Stimulated activated memory B cell treated with anti-CD40 and anti-IgM and Interleukin-4, amounts not matched to agents 10 μg/mL and 1 μg/mL and 100 μg/mL, for 72 hours (primary cell): ENCODE measurements around the gene RPA3.
"Not testable (repeated sequence)": the region's sequence is repeated elsewhere in the genome, so short reads cannot be mapped to it uniquely, and the experiment has no call there.

Experiments used
- ATAC-seq: fragments of 150-1000 bp; cut with Tn5 transposase; 2 replicates; pipeline ENCODE4 v1.10.0; 2021
- H3K27ac Mint-ChIP-seq: one replicate; pipeline ENCODE4 v1.8.0; 2022; ENCODE audit warnings: mild to moderate bottlenecking, mixed read lengths
- H3K27me3 Mint-ChIP-seq: one replicate; pipeline ENCODE4 v1.8.0; 2022; ENCODE audit warnings: mixed read lengths
- H3K36me3 Mint-ChIP-seq: one replicate; pipeline ENCODE4 v1.8.0; 2022; ENCODE audit warnings: mixed read lengths
- H3K4me1 Mint-ChIP-seq: one replicate; pipeline ENCODE4 v1.8.0; 2022; ENCODE audit warnings: mixed read lengths
- H3K4me3 Mint-ChIP-seq: one replicate; pipeline ENCODE4 v1.8.0; 2022; ENCODE audit warnings: mild to moderate bottlenecking, moderate library complexity, mixed read lengths
- H3K9me3 Mint-ChIP-seq: one replicate; pipeline ENCODE4 v1.8.0; 2022; ENCODE audit warnings: mixed read lengths

Gene RPA3

DNA sequence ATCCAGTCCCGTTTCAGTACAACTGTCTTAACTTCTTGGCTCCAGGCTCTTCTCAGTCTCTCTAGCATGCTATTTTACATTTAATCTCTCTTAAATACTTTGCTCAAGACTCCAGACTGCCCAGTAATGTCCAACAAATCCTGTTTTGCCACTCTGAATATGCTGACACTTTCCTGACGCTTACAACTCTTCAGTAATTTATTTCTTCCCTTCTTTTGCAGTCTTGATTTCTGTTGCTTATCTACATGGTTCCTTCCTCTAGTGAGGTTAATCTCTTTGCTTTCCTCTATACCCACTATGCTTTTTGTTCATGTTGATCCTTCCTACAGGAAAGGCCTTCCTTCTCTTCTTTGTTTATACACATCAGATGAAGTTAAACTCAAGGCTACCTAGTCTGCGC lies 54.1 kb downstream of the RPA3 start:
- Mint-ChIP-seq H3K36me3 (peaks cover 30% of the 10 kb centered on the region), H3K4me1 (peaks cover 45% of the 10 kb centered on the region), H3K27me3 (no peaks in the 10 kb centered on the region), H3K9me3 (peaks cover 5% of the 10 kb centered on the region), H3K27ac (no peak overlapping the region), H3K4me3 (no peak overlapping the region)
- ATAC-seq = no peak

DNA sequence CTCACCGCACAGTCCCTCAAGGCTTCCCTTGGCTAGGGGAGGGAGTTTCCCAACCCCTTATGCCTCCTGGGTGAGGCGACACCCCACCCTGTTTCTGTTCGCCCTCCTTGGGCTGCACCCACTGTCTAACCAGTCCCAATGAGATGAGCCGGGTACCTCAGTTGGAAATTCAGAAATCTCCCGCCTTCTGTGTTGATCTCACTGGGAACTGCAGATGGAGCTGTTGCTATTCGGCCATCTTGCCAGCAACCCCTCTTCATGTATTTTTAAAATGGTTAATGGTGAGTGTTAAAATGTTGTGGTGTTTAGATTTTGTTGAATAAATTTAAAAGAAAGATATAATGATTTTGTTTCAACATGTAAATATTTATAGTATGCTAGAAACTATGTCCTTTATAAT lies 55.9 kb downstream of the RPA3 start:
- no peak for ATAC-seq
- Mint-ChIP-seq H3K27ac (no peak overlapping the region), H3K4me1 (peaks cover 60% of the 10 kb centered on the region), H3K4me3 (no peak overlapping the region), H3K36me3 (peaks cover 41% of the 10 kb centered on the region), H3K9me3 (peaks cover 16% of the 10 kb centered on the region), H3K27me3 (no peaks in the 10 kb centered on the region)

DNA sequence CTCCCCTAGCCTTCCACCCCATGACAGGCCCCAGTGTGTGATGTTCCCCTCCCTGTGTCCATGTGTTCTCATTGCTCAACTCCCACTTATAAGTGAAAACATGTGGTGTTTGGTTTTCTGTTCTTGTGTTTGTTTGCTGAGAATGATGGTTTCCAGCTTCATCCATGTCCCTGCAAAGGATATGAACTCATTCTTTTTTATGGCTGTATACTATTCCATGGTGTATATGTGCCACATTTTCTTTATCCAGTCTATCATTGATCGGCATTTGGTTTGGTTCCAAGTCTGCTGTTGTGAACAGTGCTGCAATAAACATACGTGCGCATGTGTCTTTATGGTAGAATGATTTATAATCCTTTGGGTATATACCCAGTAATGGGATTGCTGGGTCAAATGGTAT lies 61.9 kb downstream of the RPA3 start:
- H3K36me3 Mint-ChIP-seq = peaks cover 53% of the 10 kb centered on the region

DNA sequence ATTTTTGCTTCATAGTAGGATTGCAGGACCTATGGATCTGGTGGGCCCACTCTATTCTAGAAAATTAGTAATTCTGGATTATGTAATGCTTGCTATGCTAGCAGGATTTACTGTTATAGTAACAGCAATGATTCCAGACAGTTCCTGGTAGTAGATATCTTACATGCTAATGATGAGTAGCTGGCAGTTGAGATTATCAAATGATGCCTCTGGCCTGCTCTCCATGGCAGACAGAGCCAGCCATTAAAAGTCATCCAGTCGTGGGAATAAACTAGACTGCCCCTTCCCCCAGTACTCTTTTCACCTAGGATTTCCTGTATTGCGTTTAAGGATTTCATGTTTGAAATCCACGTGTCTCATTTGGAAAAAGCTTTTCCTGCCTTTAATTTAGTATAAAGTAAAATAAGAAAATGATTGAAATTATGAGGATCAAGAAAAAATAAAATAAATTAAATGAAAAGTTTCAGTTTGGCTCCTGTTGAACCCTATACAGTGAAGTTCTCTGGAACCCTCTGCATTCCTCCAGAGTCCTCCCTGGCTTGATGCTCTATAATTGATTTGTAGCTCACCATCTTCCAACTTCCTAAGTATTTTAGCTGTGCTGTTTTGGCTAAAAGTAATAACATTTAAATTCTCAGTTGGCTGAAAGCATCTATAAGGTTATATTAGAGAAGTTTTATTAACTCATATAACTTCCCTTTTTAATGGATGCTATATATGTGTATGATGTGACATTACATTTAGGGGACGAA lies 63.3 kb downstream of the RPA3 start:
- Mint-ChIP-seq H3K36me3 (peaks cover 44% of the 10 kb centered on the region), H3K9me3 (peaks cover 22% of the 10 kb centered on the region), H3K4me1 (peaks cover 67% of the 10 kb centered on the region)

More for the DNA sequence above, 61.9 kb downstream of the RPA3 start:
- H3K27ac Mint-ChIP-seq, H3K4me3 Mint-ChIP-seq, ATAC-seq, H3K27me3 Mint-ChIP-seq: not testable (repeated sequence)
- peaks cover 22% of the 10 kb centered on the region for H3K9me3 Mint-ChIP-seq
- peaks cover 70% of the 10 kb centered on the region for H3K4me1 Mint-ChIP-seq

DNA sequence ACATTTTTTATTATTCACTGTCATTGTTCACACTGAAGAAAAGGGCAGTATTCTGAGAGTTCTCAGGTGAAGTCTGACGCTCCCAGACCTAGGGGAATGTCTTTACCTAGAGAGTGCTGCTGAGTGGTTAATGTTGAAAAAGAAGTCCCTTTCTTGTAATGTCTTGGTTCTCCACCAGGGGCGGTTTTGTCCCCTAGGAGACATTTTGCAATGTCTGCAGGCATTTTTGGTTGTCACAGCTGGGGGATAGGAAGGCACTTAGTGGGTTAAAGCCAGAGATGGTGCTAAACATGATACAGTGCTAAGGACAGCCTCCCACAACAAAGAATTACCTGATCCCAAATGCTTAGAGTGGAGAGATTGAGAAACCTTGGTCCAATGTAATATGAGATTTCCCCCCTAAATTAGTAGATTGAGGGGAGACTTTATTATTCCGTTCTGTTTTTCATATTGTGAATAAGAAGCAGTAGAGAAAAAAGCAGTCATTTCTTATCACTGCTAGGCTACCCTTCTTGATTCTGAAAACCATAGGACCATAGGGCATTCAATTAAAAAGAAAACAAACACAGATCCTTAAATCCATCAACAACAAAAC lies 64.7 kb downstream of the RPA3 start:
- peaks cover 31% of the 10 kb centered on the region for H3K36me3 Mint-ChIP-seq
- H3K27ac Mint-ChIP-seq = no peak overlapping the region
- no peaks in the 10 kb centered on the region for H3K27me3 Mint-ChIP-seq
- H3K4me1 Mint-ChIP-seq = peaks cover 62% of the 10 kb centered on the region
- H3K4me3 Mint-ChIP-seq = no peak overlapping the region
- ATAC-seq = no peak
- peaks cover 14% of the 10 kb centered on the region for H3K9me3 Mint-ChIP-seq

More for the DNA sequence above, 63.3 kb downstream of the RPA3 start:
- no peak for ATAC-seq
- H3K4me3 Mint-ChIP-seq = no peak overlapping the region
- no peak overlapping the region for H3K27ac Mint-ChIP-seq
- H3K27me3 Mint-ChIP-seq = no peaks in the 10 kb centered on the region

DNA sequence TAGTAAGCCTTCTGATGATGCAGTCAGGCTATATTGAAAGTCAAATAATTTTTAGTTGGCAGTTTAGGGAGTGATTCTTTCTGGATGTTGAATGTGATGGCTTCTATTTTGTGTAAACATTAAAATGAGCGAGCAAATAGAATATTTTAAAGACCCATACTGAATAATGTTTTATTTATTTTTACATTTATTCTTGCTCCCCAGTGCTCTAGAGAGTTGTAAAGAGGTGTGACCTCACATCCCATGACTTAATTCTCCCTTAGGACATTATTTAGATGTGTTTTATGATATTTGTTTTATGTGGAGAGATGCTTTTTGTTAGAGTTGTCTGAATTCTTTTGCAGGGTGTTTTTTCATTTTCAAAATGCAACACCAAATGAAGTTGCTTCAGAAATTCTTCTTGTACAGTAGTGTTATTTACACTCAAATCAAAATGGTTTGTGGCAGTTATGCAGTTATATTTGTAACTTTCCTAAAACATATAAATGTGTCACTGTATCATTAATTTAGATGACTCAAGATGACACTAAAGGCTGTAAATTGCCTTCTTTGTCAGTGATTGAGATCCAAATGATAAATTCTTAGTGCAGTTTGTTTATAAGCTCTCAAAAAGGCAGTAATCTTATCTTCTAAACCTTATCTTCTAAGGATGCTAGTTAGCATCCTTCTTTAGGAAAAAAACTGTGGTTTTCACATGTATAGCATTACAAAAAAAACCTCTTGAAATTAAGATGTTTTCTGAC lies 65.4 kb downstream of the RPA3 start:
- Mint-ChIP-seq H3K36me3 (peaks cover 23% of the 10 kb centered on the region), H3K4me1 (peaks cover 60% of the 10 kb centered on the region), H3K4me3 (no peak overlapping the region), H3K9me3 (peaks cover 8% of the 10 kb centered on the region), H3K27me3 (no peaks in the 10 kb centered on the region), H3K27ac (peak overlapping the region; percentile 28)
- no peak for ATAC-seq

DNA sequence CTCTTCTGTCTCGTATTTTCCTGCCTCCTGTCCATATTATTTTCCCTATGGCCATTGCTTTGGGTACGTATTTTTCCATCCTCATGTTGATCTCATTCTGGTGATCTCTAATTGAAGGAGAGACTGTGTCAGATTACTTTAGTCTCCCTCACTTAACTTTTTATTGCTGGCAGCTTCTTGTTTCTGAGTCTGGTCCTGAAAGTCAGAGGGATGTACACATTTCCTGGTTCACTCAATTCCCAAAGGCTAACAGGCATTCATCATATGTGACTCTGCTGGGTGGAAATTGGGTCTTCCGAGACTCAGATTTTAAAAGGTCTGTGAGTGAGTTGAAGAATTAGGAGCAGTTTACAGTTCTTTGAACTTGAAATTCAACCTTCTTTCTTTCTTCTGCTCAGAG lies 66.9 kb downstream of the RPA3 start:
- ATAC-seq = no peak
- Mint-ChIP-seq H3K4me3 (no peak overlapping the region), H3K4me1 (peaks cover 56% of the 10 kb centered on the region), H3K9me3 (peaks cover 3% of the 10 kb centered on the region), H3K27ac (no peak overlapping the region), H3K36me3 (peaks cover 13% of the 10 kb centered on the region), H3K27me3 (no peaks in the 10 kb centered on the region)

DNA sequence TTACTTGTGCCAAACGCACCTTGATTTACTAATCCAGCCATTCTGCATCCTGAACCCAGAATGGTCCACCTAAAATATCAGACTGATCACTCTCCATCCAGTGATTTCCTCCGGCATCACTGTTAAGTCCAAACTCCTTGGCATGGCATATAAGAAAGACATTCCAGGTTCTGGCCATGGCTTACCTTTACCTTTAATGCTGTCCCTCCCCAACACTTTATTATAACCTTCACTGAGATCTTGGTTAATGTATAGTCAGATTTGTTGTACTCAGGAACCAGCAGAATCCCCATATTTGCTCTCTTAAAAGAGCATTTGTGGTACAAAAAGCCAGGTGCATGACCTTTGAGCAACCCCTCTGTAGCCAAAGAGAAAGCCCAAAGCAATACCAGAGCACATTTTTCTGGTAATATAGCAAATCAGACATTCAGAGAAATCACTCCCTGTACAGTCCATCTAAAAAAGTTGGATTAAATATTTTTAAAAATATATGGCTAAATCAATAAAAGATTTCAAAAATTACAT lies 67.7 kb downstream of the RPA3 start:
- H3K27me3 Mint-ChIP-seq = no peaks in the 10 kb centered on the region
- H3K4me1 Mint-ChIP-seq = peaks cover 57% of the 10 kb centered on the region
- no peaks in the 10 kb centered on the region for H3K9me3 Mint-ChIP-seq
- no peak overlapping the region for H3K4me3 Mint-ChIP-seq
- no peak overlapping the region for H3K27ac Mint-ChIP-seq
- peaks cover 13% of the 10 kb centered on the region for H3K36me3 Mint-ChIP-seq
- no peak for ATAC-seq

DNA sequence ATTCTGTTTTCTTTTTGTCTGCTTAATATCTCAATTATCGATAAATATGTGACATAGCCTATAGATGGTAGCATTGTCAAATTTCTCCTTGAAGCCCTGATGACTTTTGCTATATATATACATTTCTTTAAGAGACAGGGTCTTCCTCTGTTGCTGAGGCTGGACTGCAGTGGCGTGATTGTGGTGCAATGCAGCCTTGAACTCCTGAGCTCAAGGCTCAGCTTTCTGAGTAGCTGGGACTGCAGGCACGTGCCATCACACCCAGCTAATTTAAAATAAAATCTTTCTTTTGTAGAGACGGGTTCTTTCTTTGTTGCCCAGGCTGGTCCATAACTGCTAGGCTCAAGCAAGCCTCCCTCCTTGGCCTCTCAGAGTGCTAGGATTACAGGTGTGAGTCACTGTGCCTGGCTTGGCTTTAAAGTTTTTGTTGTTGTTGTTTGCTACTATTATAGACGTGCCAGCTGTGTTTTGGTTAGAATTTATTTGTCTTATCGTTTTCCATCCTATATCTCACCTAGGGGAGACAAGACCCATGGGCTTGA lies 70.8 kb downstream of the RPA3 start:
- H3K4me1 Mint-ChIP-seq = peaks cover 72% of the 10 kb centered on the region
- H3K4me3 Mint-ChIP-seq = no peak overlapping the region
- H3K9me3 Mint-ChIP-seq = no peaks in the 10 kb centered on the region
- peaks cover 37% of the 10 kb centered on the region for H3K36me3 Mint-ChIP-seq
- no peaks in the 10 kb centered on the region for H3K27me3 Mint-ChIP-seq
- H3K27ac Mint-ChIP-seq = no peak overlapping the region
- no peak for ATAC-seq

DNA sequence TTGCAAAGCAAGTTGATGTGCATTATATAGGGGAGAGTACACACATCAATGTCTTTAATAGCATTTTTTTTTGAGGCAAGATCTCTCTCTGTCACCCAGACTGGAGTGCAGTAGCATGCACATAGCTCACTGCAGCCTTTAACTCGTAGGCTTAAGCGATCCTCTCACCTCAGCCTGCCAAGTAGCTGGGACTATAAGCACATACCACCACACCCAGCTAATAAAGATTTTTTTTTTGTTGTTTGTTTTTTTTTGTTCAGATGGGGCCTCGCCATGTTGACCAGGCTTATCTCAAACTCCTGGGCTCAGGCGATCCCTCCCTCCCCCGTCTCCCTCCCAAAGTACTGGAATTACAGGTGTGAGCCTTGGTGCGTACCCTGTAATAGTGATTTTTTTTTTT lies 76.3 kb downstream of the RPA3 start:
- Mint-ChIP-seq H3K27me3 (no peaks in the 10 kb centered on the region), H3K36me3 (peaks cover 37% of the 10 kb centered on the region), H3K27ac (no peak overlapping the region), H3K4me3 (peak overlapping the region; percentile 80), H3K9me3 (no peaks in the 10 kb centered on the region), H3K4me1 (peaks cover 56% of the 10 kb centered on the region)
- no peak for ATAC-seq

DNA sequence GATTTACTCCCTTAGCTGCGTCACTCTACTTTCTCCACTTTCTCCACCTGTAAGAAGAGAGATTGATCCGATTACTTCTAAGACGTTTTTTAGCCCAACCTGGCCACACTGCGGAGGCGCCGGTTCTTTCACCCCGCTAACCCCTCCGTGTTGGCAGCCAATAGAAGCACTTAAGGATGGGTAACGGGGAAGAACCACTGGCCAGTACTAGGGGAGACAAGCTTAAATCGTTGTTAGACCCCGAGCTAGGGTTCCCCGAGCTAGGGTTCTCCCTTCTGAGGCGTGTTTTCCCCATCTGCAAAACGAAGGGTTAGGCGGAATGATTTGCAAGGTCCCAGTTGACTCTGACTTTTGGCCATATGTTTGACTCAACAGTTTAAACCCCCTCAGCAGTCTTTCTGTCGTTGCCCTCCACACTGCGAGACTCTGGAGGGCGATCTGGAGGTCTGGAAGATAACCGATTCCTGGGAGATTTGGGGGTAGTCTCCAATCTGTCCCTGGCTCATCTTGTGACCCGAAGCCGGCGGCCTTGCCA lies 77.2 kb downstream of the RPA3 start:
- H3K4me3 Mint-ChIP-seq = peak overlapping the region; percentile 80
- H3K4me1 Mint-ChIP-seq = peaks cover 50% of the 10 kb centered on the region
- H3K36me3 Mint-ChIP-seq = peaks cover 29% of the 10 kb centered on the region
- H3K9me3 Mint-ChIP-seq = no peaks in the 10 kb centered on the region
- peak overlapping the region; percentile 98 for H3K27ac Mint-ChIP-seq
- H3K27me3 Mint-ChIP-seq = no peaks in the 10 kb centered on the region
- ATAC-seq = no peak

DNA sequence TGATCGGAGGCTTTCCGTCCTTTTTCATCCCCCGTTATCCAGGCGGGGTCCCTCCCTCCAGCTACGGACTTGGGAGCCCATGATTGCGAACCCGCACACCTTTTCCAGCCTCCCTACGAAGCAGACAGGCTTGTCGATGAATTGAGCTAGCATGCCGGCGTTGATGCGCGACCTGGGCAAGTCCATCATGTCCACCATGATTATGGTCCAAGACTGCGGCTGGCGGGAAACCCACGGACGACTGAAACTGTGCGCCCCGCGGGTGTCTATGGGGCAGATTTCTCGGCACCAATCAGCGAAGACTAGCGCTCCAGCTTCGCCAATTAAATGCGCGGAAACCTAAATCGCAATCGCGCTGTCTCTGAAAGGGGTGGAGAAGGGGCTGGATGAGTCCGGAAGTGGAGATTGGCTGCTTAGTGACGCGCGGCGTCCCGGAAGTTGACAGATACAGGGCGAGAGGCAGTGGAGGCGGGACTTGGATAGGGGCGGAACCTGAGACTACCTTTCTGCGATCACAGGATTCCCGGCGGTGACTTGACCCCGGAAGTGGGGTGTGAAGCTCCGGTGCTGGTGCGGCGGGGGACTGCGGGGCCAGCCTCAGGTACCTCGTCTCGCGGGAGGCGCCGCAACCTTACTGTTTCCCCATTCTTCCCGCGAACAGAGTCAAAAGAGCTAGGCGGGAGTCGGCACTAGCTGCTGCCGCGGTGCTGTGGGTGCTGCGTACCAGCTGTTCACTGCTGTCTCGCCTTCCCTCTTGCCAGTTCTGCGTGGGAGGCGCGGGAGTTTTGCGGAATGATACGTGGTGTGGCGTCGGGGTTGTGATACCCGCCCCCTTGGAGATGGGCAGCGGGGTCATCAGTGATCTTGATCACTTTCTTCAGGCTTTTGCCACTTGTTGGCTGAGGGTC lies 77.9 kb downstream of the RPA3 start, which contains the start of gene UMAD1:
UMAD1 (plus strand) TSS at position 532 of the 908 bp plus-strand sequence. CDS start 32,620 bp downstream, outside the sequence.
- Mint-ChIP-seq H3K36me3 (peaks cover 22% of the 10 kb centered on the region), H3K27me3 (no peaks in the 10 kb centered on the region), H3K27ac (peak within 1 kb of the TSS; percentile 98), H3K4me1 (peaks cover 45% of the 10 kb centered on the region), H3K9me3 (no peaks in the 10 kb centered on the region), H3K4me3 (peak within 1 kb of the TSS; percentile 80)
- peak; percentile 99 for ATAC-seq

DNA sequence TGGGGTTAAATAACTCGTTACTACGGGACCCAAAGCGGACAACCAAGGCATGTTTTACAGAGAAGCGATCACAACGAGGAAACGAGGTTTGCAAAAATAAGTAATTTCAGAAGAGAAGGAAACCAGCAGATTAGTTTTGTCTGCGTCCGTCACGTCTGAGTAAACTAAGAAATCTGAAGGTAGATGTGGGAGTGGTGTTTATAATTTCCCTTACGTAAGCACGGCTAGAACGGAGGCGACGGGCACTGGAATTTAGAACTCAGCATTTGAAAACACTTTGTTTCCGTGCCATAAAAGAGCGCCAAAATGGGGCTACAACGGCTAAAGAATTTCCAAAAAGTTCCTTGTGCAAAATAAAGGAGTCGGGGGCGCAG lies 78.6 kb downstream of the RPA3 start:
- Mint-ChIP-seq H3K4me1 (peaks cover 43% of the 10 kb centered on the region), H3K27ac (peak overlapping the region; percentile 98), H3K27me3 (no peaks in the 10 kb centered on the region), H3K9me3 (no peaks in the 10 kb centered on the region), H3K4me3 (peak overlapping the region; percentile 80), H3K36me3 (peaks cover 19% of the 10 kb centered on the region)
- peak; percentile 61 for ATAC-seq

DNA sequence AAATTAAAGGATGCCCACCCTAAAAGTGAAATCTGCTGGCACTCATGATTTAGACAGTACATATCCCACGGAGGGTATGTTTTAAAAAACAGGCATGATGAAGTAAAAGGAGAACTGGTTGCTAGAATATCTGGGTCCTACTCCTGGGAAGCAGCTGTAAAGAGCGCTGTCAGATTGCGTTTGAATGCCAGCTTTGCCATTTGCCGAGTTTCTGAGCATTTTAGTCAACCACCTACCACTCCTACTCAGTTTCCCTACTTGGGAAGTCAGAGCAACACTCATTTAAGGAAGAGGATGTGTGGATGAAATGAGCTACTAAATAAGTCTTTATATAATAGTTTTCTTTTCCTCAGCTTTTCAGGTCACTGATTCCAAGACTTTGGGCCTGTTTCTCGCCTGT lies 79.0 kb downstream of the RPA3 start:
- no peak for ATAC-seq
- Mint-ChIP-seq H3K9me3 (no peaks in the 10 kb centered on the region), H3K36me3 (peaks cover 17% of the 10 kb centered on the region), H3K4me3 (peak overlapping the region; percentile 80), H3K27ac (peak overlapping the region; percentile 98), H3K27me3 (no peaks in the 10 kb centered on the region), H3K4me1 (peaks cover 39% of the 10 kb centered on the region)
